GM18870 (cell line): ENCODE data around the gene BARHL1.

Experiments
- ATAC-seq: cut with Tn5 transposase; IDR thresholded peaks from one replicate; pipeline ENCODE4 v1.9.1; 2021; ENCODE audit warnings: moderate library complexity; ENCODE audit not compliant: unreplicated experiment

Gene BARHL1

DNA sequence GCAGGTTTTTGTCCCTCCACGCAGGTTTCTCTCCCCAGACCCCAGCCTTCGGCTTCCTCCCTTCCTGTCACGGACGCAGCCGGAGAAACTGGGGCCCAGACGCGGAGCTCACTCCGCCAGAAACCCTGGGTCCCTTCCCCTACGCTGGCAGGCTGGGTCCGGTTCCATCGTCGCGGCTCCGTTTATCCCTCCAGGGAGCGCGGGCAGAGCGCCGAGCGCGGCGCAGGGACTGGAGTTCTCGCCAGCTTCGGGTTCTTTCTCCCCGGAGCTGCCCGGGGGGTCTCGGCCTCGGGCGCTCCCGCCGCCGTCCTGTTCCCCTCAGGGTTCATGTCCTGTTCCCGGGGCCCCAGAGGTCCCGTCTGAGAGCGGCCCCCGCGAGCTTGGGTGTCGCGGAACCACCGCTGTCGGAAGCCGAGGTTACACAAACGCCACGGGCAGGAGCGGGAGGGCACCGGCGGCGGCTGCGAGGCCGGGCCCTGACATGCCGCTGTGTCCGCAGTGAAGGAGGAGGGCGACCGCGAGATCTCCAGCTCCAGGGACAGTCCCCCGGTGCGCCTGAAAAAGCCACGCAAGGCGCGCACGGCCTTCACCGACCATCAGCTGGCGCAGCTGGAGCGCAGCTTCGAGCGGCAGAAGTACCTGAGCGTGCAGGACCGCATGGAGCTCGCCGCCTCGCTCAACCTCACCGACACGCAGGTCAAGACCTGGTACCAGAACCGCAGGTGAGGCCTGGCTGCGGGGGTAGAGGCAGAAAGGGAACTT, 4.6 kb downstream of the BARHL1 start:
- ATAC-seq = no peak

DNA sequence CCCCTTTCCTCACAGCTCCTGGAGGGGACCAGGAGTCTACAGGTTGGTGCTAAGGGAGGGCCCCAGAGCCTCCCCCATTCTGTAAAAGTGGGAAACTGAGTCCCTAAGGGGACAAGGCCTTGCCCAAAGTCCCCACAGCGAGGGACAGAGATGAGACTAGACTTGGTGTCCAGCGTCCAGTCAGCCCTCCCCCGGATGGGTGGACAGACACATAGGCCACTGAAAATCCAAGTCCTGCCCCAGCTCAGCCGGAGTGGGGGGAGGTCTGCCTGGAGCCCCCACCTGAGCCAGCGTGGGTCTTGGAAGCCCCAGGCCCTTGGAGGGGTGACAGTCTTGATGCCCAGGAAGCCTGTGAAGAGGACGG, 5.2 kb downstream of the BARHL1 start:
- no peak for ATAC-seq

DNA sequence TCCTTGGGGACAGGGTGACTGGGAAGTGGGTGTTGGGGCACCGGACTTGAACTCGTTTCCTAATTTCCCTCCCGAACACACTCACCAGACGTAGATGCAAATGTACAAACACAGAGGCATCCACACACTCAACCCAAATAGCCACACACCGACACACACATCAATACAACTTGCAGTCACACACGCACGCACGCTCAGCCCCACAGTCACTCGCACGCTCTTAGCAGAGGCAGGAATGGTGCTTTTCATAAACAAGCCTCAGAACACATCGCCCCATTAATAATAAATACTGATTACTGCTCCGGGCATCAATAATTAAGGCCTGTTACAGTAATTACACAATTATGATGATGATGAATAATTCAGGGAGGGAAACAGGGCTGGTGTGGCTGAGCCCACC, 5.7 kb downstream of the BARHL1 start:
- no peak for ATAC-seq

DNA sequence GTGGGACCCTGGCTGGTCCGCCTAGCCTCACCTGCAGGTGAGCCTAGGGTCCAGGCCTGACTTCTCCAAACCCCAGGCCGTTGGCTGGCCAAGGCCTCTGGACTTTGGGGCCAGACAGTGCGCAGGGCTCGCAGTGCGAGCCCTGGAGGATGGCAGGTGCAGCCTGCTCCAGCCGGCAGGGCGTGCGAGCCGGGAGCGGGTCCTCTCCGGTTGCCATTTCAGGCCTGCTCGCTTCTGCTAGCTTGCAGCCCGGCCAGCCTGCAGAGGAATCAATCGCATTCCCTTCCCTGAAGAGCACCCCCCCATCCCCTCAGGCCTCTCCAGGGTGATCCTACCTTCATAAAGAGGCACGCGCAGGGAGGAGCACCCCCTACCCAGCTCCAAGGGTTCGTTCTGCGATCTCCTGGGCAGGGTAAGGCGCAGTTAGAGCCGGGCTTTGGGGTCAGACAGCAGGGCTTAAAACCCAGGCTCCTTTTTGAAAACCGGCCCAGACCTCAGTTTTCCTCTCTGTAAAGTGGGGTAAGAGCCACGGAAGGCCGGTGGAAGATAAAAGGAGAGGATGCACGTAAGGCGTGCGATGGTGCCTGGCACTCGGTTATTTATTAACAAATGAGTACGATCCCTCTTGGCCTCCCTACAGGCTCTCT, 6.2 kb downstream of the BARHL1 start:
- no peak for ATAC-seq

DNA sequence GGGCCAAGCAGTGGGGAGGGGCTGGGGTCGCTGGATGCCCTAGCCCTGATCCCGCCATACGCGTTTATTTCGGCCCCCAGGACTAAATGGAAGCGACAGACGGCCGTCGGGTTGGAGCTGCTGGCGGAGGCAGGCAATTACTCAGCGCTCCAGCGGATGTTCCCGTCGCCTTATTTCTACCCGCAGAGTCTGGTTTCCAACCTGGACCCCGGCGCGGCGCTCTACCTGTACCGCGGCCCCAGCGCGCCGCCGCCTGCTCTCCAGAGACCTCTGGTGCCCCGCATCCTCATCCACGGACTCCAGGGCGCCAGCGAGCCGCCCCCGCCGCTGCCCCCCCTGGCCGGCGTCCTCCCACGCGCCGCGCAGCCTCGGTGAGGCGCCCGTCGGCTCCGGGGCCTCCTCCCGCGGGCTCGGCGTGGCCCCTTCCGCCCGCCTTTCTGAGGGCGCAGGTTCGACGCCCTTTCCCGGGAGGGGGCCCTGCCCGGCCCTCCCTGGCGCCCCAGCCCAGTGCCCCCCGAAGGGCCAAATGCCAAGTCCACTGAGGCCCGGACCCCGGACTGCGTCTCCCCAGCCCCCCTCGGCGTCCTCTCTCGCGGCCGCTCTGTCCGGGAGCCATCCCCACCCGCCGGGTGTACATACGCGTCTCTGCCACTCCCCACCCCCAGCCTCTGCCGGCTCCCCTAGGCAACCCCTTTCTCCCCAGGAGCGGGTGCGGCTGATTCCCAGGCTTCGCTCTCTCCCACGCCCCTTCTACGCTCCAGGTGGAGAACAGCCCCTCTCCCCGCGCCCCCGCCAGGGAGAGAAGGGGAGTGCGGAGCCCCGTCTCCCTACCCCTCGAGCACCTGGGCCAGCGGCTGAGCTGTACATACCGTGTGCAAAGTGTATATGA, 7.0 kb downstream of the BARHL1 start:
- no peak for ATAC-seq

DNA sequence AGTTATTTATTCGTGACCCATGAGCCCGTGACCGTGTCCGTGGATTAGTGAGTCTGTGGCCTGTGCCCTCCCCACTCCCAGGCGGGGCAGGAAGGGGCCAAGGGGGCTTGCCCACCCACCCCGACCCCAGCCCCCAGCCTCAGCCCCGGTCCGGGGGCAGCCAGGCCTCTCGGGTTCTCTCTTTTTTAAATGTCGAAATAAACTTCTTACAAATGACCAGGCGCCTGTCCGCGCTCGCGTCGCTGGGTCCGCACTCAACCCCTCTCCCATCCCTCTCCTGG, 7.6 kb downstream of the BARHL1 start:
- no peak for ATAC-seq

DNA sequence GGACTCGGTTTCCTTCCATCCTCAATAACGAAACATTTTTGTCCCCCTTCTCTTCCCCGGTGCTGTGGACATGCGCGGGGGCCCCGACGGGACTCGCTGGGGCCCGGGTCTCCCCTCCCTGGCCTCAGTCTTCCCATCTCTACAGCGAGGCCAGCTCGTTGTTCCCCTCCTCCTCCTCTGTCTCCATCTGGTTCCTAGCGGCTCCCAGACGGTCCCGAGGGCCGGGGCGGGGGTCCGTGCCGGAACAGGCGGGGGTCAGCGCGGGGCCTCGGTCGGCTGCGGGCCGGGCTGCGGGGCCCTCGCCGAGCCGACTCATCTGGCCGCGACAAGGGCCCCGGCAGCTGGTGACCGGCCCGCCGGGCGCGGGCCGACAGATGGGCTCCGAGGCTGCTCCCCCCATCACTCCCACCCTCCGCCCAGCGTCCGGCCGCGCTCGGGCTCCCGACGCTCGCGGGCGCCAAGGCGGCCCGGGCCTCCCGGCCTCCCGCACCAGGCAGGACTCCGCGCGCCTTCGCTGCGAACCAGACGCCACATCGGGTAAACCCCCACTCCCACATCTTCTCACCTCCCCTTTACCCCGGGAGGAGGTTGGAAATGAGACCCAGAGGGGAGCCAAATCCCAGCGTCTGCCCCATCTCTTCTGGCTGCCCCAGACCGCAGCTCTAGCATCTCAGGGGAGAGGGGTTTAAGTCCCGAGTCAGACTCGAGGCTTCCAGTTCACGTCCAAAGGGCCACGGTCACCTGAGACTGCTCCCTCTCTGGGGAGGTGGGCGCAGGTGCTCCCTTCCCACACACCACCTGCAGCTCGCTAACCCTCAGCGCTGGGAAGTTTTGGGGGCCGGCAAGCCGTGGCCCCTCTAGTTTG, 8.1 kb downstream of the BARHL1 start:
- ATAC-seq = no peak

DNA sequence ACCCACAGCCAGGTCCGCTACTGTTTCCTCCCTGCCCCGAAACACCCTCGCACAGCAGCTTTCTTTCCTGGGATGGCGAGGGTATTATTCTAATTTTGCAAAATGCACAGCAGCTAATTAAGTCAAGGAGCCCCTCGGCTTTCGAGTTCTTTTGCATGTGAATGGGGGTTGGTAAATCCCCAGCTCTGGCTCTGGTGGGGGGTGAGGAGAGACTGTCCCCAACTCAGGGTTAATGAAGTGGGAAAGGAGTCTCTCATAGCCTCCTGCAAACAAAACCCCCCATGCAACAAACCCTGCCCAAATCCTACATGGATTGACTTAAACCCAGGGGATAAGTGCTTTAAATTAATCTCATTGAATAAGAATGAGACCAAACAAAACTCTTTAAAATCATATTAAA, 8.8 kb downstream of the BARHL1 start:
- no peak for ATAC-seq

DNA sequence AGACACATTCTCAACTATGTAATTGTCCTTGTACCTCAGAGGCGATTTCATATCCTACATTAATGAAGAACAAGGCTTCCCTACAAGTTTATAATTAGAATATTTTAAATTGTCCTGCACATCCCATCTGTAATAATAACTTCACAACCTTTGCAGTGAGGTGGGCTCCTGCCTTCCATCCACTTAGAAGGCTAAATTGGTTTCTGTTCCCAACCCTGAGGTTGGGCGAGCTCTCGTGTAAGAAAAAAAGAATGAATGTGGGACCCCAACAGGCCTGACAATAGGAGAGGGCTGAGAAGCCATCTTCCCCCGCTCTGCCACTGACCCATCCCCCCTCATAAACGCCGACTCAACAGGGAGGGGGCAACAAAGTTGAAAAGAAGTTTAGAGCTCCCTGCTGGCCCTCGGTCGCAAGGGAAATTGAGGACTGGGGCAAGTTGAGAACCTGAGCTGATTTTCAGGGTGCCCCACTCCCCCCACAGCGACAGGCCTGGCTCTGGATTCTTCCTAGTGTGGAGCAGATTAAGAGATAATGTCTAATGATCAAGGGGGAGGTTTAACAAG, 9.4 kb downstream of the BARHL1 start:
- ATAC-seq = no peak

DNA sequence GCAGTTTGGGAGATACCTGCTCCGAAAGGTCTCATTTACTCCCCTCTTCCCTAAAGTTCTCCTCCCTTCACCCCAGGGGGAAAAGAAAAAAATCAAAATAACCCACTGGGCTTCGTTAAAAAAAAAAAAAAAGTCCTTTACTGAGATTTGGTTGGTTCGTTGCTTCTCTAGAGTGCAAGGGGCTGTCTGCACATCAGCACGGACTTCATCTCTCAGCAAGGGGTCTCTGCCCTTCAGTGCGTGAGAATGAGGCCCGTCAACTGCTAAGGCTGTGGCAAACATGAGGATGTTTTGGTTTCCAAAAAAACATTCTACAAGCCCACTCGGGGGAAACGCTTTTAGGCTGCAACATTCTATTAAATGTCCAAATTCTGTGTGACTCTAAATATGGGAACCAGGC, 10.0 kb downstream of the BARHL1 start:
- ATAC-seq = no peak

DNA sequence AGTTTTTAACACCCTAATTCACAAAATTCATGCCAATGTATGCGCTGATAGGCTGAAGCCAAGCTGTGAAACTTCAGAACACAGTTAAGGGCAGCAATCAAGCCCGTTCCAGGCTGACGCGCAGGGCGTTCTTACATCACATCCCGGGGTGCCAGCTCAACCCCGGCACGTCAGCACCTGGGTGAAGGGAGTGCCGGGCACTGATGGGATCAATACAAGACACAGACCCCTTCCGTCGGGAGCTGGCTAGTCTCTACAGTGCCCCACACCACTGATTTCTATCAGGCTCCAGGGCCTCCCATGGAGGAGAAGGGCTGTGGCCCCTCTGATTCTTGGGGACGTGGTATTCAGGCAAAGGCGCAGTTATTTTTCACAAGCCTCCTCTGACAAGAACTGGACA, 12.0 kb downstream of the BARHL1 start:
- no peak for ATAC-seq

DNA sequence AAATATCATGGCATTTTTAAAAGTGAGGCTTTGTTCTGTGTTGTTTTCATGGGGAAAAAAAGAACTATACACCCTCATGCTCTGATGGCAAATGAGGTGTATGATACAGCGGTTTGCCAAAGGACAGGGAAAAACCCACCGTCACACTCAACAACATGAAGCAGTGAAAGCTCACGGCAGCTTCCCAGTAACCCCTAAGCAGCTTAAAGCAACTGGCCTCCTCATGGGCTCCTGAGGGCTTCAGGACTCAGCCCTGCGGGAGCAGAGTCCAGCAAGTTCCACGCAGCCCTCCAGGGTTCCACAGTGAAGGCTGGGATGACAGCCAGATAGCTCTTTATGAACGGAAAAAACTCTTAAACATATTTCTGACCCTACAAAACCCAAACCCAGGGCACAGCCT, 12.9 kb downstream of the BARHL1 start:
- ATAC-seq = no peak

DNA sequence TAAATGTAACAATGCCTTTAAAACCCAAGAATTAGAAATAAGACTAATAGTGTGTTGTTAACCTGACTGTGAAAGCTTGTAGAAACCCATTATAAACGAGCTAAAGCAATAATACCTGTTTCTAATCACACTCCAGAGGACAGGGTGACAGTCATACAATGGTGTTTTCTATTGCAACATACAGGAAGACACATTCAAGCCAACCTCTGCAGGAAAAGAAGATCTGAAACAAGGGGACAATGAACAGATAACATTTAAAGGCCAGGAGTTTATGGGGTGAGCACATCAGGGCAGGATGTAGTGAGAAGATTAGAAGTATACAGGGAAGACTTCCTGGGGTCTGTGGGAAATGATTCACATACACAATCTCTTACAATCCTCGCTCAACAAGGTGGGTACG, 13.8 kb downstream of the BARHL1 start:
- no peak for ATAC-seq

DNA sequence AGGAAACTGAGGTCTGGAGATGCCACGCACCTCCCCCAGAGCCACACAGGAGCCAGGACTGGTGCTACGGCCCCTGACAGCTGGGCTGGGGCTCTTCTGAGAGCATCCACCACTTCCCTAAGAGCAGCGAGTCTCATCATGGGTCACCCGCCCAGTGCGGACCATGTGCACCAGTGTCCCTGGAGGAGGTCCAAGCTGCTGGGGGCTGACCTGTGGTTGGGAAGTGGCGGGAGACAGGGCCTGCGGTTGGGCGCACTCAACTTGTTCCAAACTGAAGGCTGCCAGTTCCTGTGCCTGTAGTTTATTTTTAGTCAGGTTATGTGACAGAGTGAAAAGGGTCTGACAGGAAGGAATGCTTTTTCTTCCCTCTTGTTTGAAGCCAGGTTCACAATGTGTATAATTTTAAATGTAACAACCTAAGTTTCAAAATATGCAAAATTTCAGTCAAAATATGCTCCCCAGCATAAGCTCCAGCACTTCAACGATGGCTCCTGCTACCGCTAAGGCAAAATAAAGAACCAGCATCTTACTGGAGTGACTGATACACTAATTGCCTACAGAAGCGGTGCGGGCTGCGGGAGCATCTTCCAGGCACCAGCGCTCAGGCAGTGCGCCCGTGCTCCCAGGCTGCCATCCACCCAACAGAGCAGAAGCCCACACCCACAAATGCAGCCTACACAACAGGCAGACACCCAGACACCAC, 14.8 kb downstream of the BARHL1 start:
- no peak for ATAC-seq

DNA sequence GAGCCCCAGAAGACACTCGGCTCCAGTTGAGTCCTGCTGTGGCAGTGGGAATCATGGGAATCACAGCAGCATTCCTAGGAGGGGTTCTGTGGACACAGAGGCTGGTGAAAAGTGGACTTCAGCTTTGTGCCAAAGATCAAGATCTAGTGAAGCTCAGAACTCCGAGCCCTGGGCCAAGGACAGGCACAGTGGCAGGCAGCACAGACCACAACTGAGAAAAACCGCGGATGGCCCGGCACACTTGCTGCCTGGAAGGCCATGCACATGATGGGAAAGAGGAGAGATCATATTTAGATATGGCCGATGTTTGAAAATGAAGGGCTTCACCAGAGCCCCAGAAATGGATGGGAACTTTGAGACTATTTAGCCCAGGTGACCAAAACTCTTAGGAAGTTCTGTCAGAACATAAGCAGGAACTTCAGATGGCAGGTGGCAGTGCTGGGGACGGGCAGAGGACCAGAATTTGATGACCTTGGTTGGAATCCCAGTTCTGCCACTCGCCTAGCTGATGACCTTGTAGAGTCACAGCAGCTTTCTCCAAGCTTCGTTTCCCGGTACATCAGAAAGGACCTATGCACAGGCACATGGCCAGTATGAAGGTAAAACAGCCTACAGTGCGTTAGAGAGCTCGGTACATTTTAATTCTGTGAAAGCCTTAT, 18.0 kb downstream of the BARHL1 start:
- no peak for ATAC-seq

DNA sequence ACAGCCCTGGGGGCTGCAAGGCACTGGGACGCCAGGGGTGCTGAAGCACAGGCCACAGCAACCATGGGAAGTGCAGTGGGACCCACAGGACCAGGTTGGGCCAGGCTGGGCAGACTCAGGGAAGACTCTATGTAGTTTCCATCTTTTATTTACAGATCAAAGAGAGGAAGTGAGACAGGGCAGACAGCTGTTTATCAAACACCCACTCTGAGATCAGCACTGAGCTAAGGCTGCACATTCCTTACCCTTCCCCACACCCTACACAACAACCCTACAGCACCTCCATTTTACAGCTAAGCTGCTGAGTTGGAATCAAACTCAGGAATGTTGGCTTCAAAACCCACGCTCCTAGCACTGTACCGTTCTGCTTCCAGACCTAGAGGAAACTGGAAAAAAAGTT, 19.8 kb downstream of the BARHL1 start:
- no peak for ATAC-seq

DNA sequence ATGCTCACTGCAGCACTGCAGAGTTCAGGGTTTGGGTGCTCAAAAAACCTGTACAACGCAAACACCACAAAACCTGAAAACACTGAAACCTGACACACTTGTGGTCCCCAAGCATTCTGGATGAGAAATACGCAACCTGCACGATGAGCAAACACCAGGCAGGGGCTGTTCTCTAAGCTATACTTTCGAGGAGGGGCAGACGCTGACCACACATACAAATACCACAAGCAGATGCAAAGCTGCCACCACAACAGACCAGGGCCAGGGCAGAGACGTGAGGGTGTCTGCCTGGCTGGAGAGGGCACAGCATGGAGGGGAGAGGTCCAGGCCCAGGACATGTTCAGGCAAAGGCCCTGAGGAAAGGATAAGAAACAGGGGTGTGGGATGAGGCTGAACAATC, 23.0 kb downstream of the BARHL1 start:
- ATAC-seq = no peak

DNA sequence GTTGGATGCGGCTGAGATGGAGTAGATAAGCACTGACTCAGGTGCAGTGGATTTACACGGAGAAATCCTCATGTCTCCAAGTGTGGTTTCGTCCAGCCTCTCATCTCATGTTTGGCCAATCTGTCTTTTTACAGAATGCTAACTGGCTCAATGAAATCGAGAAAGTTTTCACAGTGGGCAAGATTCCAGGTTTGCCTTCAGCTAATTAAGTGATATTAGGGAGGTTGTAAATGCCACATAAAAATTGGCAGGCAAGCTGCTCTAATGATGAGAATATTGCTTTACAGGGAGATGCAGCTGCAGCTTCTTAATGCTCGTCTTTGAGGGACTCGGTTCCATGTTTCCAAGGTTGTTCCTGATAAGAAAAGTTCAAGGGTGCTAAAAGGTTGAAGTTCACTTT, 23.7 kb downstream of the BARHL1 start:
- ATAC-seq = no peak

DNA sequence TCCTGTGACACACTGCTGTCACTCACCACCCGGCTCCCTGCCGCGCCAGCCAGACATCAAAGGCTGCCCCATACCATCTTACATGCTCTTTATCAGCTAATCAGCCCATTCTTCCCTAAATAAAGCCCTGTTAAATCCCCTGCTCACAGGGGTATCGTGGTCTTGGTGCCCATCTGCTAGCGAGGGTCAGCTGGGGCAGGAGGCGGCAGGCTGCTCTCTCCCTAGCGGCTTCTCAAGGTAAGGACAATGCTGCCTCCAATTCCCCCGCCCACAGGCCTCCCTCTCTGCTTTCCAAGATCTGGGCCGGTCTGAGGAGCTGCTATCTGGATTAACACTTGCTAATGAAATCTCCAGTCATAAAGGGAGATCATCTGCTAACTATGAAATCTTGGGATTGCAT, 26.8 kb downstream of the BARHL1 start:
- ATAC-seq = no peak

DNA sequence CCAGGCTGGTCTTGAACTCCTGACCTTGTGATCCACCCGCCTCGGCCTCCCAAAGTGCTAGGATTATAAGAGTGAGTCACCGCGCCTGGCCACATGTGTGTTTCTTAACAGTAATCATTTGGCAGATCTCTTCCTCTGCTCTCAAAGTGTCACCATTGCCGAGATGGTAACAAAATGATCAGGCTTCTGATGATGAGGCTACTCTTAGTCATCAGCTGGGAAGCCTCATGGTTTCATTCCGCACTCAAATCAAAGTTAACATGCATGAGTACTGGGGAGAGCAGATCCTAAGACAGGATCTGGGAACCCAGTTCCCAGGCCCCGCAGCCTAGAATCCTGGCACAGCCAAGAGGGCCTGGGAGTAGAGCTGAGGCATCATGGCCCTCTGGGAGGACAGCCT, 27.4 kb downstream of the BARHL1 start:
- ATAC-seq = no peak
